Measurements from ENCODE around the gene ADCY9.

- no peak for TF ChIP-seq CTCF (IDR thresholded peaks at IDR 0.05; ENCODE audit: low read depth, low read length)
- no peak for TF ChIP-seq POLR2A (IDR thresholded peaks at IDR 0.05; ENCODE audit: extremely low read depth, insufficient read length)
- TF ChIP-seq MYC (IDR thresholded peaks at IDR 0.05; ENCODE audit: low read depth, low read length) = no peak
These were observed 25.4 kb upstream of the ADCY9 start for GRCh38 chr16:4141604-4142003.
